Stimulated activated naive B cell treated with anti-CD40 and anti-IgM and Interleukin-4, amounts not matched to agents 10 μg/mL and 1 μg/mL and 100 μg/mL, for 72 hours (primary cell): ENCODE data around the gene ELMO1.

Experiments
- ATAC-seq, 2 donors: fragments of 150-1000 bp; cut with Tn5 transposase; replicated peaks; 2 replicates each; pipeline ENCODE4 v1.10.0; 2021; ENCODE audit warnings: moderate library complexity in 1 of 2
- DNase-seq: peaks from one replicate; pipeline ENCODE4 v3.0.0; 2021
- H3K27ac Mint-ChIP-seq: one replicate; pipeline ENCODE4 v1.8.0; 2022; ENCODE audit warnings: mild to moderate bottlenecking, mixed read lengths
- H3K27me3 Mint-ChIP-seq, 2 donors: one replicate each; pipeline ENCODE4 v1.8.0; 2022; ENCODE audit warnings: mixed read lengths in 2 of 2
- H3K36me3 Mint-ChIP-seq, 2 donors: one replicate each; pipeline ENCODE4 v1.8.0; 2022; ENCODE audit warnings: mixed read lengths in 2 of 2, mild to moderate bottlenecking in 1 of 2
- H3K4me1 Mint-ChIP-seq, 2 donors: one replicate each; pipeline ENCODE4 v1.8.0; 2022; ENCODE audit warnings: mixed read lengths in 2 of 2, mild to moderate bottlenecking in 1 of 2
- H3K4me3 Mint-ChIP-seq, 2 donors: one replicate each; pipeline ENCODE4 v1.8.0; 2022; ENCODE audit warnings: mild to moderate bottlenecking in 2 of 2, mixed read lengths in 2 of 2, moderate library complexity in 1 of 2
- H3K9me3 Mint-ChIP-seq, 2 donors: one replicate each; pipeline ENCODE4 v1.8.0; 2022; ENCODE audit warnings: mixed read lengths in 2 of 2, mild to moderate bottlenecking in 1 of 2

Gene ELMO1

GRCh38 chr7:37016064-37016878, 432.4 kb downstream of the ELMO1 start:
- H3K4me3 Mint-ChIP-seq: no peak overlapping the region
- H3K27ac Mint-ChIP-seq: no peak overlapping the region
- H3K27me3 Mint-ChIP-seq: no peaks in the 10 kb centered on the region
- ATAC-seq (peak in 1 of 2 donors; percentile 18), DNase-seq (no peak)
- peaks cover 30 to 49% of the 10 kb centered on the region in 2 donors for H3K36me3 Mint-ChIP-seq
- H3K9me3 Mint-ChIP-seq: no peaks in the 10 kb centered on the region
- H3K4me1 Mint-ChIP-seq: peaks cover 5 to 10% of the 10 kb centered on the region in 2 donors

- DNase-seq (no peak), ATAC-seq (no peak)
- Mint-ChIP-seq H3K9me3 (no peaks in the 10 kb centered on the region), H3K4me1 (peaks cover 5 to 10% of the 10 kb centered on the region in 2 donors), H3K4me3 (no peak overlapping the region), H3K27me3 (no peaks in the 10 kb centered on the region), H3K27ac (no peak overlapping the region), H3K36me3 (peaks cover 30 to 49% of the 10 kb centered on the region in 2 donors)
Observed at GRCh38 chr7:37015353-37016034, 433.2 kb downstream of the ELMO1 start.

- Mint-ChIP-seq H3K27me3 (no peaks in the 10 kb centered on the region), H3K4me3 (no peak overlapping the region), H3K36me3 (peaks cover 25 to 43% of the 10 kb centered on the region in 2 donors), H3K27ac (no peak overlapping the region), H3K9me3 (no peaks in the 10 kb centered on the region), H3K4me1 (peaks cover 4 to 10% of the 10 kb centered on the region in 2 donors)
- ATAC-seq (no peak), DNase-seq (no peak)
Observed at GRCh38 chr7:37013771-37014170, 434.9 kb downstream of the ELMO1 start.

- H3K27ac Mint-ChIP-seq: no peak overlapping the region
- no peaks in the 10 kb centered on the region for H3K27me3 Mint-ChIP-seq
- H3K9me3 Mint-ChIP-seq: no peaks in the 10 kb centered on the region
- H3K36me3 Mint-ChIP-seq: peaks cover 19 to 42% of the 10 kb centered on the region in 2 donors
- ATAC-seq: no peak
- no peak for DNase-seq
- H3K4me1 Mint-ChIP-seq: peaks cover 2% of the 10 kb centered on the region in 2 donors
- H3K4me3 Mint-ChIP-seq: no peak overlapping the region
Observed at GRCh38 chr7:37011151-37011890, 437.3 kb downstream of the ELMO1 start.

- Mint-ChIP-seq H3K9me3 (no peaks in the 10 kb centered on the region), H3K36me3 (peaks cover 19 to 46% of the 10 kb centered on the region in 2 donors), H3K27ac (no peak overlapping the region), H3K27me3 (no peaks in the 10 kb centered on the region), H3K4me3 (no peak overlapping the region), H3K4me1 (no peaks in the 10 kb centered on the region)
- DNase-seq (no peak), ATAC-seq (no peak)
Observed at GRCh38 chr7:37009125-37009675, 439.5 kb downstream of the ELMO1 start.

- no peak for ATAC-seq
- Mint-ChIP-seq H3K27ac (peak overlapping the region; percentile 80), H3K4me1 (no peaks in the 10 kb centered on the region), H3K9me3 (peaks cover 0 to 2% of the 10 kb centered on the region in 2 donors), H3K36me3 (peaks cover 14 to 53% of the 10 kb centered on the region in 2 donors), H3K4me3 (no peak overlapping the region), H3K27me3 (no peaks in the 10 kb centered on the region)
- no peak for DNase-seq
Observed at GRCh38 chr7:37007691-37008090, 441.0 kb downstream of the ELMO1 start.

- no peaks in the 10 kb centered on the region for H3K4me1 Mint-ChIP-seq
- peaks cover 19 to 54% of the 10 kb centered on the region in 2 donors for H3K36me3 Mint-ChIP-seq
- H3K4me3 Mint-ChIP-seq: no peak overlapping the region
- no peaks in the 10 kb centered on the region for H3K27me3 Mint-ChIP-seq
- ATAC-seq (no peak), DNase-seq (no peak)
- peaks cover 0 to 2% of the 10 kb centered on the region in 2 donors for H3K9me3 Mint-ChIP-seq
- no peak overlapping the region for H3K27ac Mint-ChIP-seq
Observed at GRCh38 chr7:37007268-37007667, 441.4 kb downstream of the ELMO1 start.

GRCh38 chr7:37006764-37007163, 441.9 kb downstream of the ELMO1 start:
- H3K36me3 Mint-ChIP-seq: peaks cover 19 to 53% of the 10 kb centered on the region in 2 donors
- peaks cover 0 to 2% of the 10 kb centered on the region in 2 donors for H3K9me3 Mint-ChIP-seq
- no peaks in the 10 kb centered on the region for H3K27me3 Mint-ChIP-seq
- H3K4me3 Mint-ChIP-seq: no peak overlapping the region
- H3K27ac Mint-ChIP-seq: no peak overlapping the region
- no peak for DNase-seq
- ATAC-seq: no peak
- H3K4me1 Mint-ChIP-seq: no peaks in the 10 kb centered on the region

- peaks cover 0 to 2% of the 10 kb centered on the region in 2 donors for H3K9me3 Mint-ChIP-seq
- no peak overlapping the region for H3K4me3 Mint-ChIP-seq
- no peak for DNase-seq
- no peaks in the 10 kb centered on the region for H3K4me1 Mint-ChIP-seq
- no peak for ATAC-seq
- H3K36me3 Mint-ChIP-seq: peaks cover 20 to 29% of the 10 kb centered on the region in 2 donors
- H3K27me3 Mint-ChIP-seq: no peaks in the 10 kb centered on the region
- no peak overlapping the region for H3K27ac Mint-ChIP-seq
Observed at GRCh38 chr7:37000511-37000910, 448.2 kb downstream of the ELMO1 start.

GRCh38 chr7:36999626-37000485, 448.8 kb downstream of the ELMO1 start:
- H3K4me1 Mint-ChIP-seq: no peaks in the 10 kb centered on the region
- ATAC-seq (no peak), DNase-seq (no peak)
- H3K27ac Mint-ChIP-seq: no peak overlapping the region
- peaks cover 0 to 2% of the 10 kb centered on the region in 2 donors for H3K9me3 Mint-ChIP-seq
- no peaks in the 10 kb centered on the region for H3K27me3 Mint-ChIP-seq
- H3K4me3 Mint-ChIP-seq: no peak overlapping the region
- peaks cover 20 to 29% of the 10 kb centered on the region in 2 donors for H3K36me3 Mint-ChIP-seq

- Mint-ChIP-seq H3K9me3 (no peaks in the 10 kb centered on the region), H3K4me3 (no peak overlapping the region), H3K4me1 (peaks cover 0 to 6% of the 10 kb centered on the region in 2 donors), H3K36me3 (peaks cover 0 to 7% of the 10 kb centered on the region in 2 donors), H3K27me3 (no peaks in the 10 kb centered on the region), H3K27ac (no peak overlapping the region)
- ATAC-seq (no peak), DNase-seq (no peak)
Observed at GRCh38 chr7:36995776-36996175, 452.9 kb downstream of the ELMO1 start.

GRCh38 chr7:36994456-36995112, 454.1 kb downstream of the ELMO1 start:
- peaks cover 0 to 6% of the 10 kb centered on the region in 2 donors for H3K4me1 Mint-ChIP-seq
- H3K4me3 Mint-ChIP-seq: no peak overlapping the region
- H3K36me3 Mint-ChIP-seq: peaks cover 0 to 7% of the 10 kb centered on the region in 2 donors
- no peaks in the 10 kb centered on the region for H3K27me3 Mint-ChIP-seq
- DNase-seq: no peak
- H3K9me3 Mint-ChIP-seq: no peaks in the 10 kb centered on the region
- H3K27ac Mint-ChIP-seq: no peak overlapping the region
- no peak for ATAC-seq
